Breast epithelium (tissue), 4 donors: Measurements from ENCODE around the gene PDCL2. TPM values are rescaled to one million over a fixed set of nuclear protein-coding genes. Genes with fewer than 3 reads are reported as not detected.
A peak's percentile ranks its signal among the peaks of the same experiment; 100 is the strongest.

ENCODE experiments used
- DNase-seq, 2 donors: peaks; one replicate each; pipeline ENCODE4 v3.0.0-alpha.2; 2019; ENCODE audit warnings: low spot score in 2 of 2
- H3K27ac ChIP-seq, 2 donors: fragments of 200-600 bp; sonication (generic) in 1 of 2; one replicate each; pipeline ENCODE4 v1.5.1; 2016 to 2019; ENCODE audit warnings: mild to moderate bottlenecking in 1 of 2
- H3K27me3 ChIP-seq, 2 donors: fragments of 200-600 bp; sonication (generic) in 1 of 2; one replicate each; pipeline versions ENCODE4 v1.5.1 to v1.6.0; 2017 to 2019; ENCODE audit warnings: control low read depth in 1 of 2, mild to moderate bottlenecking in 1 of 2
- H3K36me3 ChIP-seq: fragments of 200-600 bp; one replicate; pipeline ENCODE4 v1.5.1; 2019
- H3K4me1 ChIP-seq, 2 donors: fragments of 200-600 bp; sonication (generic); one replicate each; pipeline ENCODE4 v1.5.1; 2016 to 2019; ENCODE audit warnings: control low read depth in 1 of 2
- H3K4me3 ChIP-seq, 3 donors: fragments of 200-600 bp; sonication (generic); 1 replicate in 2 of 3; 2 replicates in 1 of 3; pipeline ENCODE4 v1.5.1; 2016 to 2019; ENCODE audit warnings: mild to moderate bottlenecking in 3 of 3, moderate library complexity in 2 of 3
- H3K9me3 ChIP-seq, 2 donors: fragments of 200-600 bp; sonication (generic) in 1 of 2; one replicate each; pipeline ENCODE4 v1.5.1; 2016 to 2019; ENCODE audit warnings: control low read depth in 1 of 2
- CTCF ChIP-seq, 3 donors: fragments of 450-650 bp; IDR thresholded peaks; one replicate each; pipeline ENCODE4 v1.5.1; 2016 to 2017; ENCODE audit warnings: antibody characterized with exemption in 3 of 3, mild to moderate bottlenecking in 3 of 3, moderate library complexity in 3 of 3
- POLR2A ChIP-seq: fragments of 450-650 bp; IDR thresholded peaks from one replicate; pipeline ENCODE4 v1.6.1; 2016; ENCODE audit warnings: antibody characterized with exemption, mild to moderate bottlenecking, moderate library complexity
- POLR2AphosphoS5 ChIP-seq, 3 donors: sonication (generic); formaldehyde crosslinking; IDR thresholded peaks; one replicate each; pipeline ENCODE4 v1.6.1; 2017; ENCODE audit warnings: antibody characterized with exemption in 3 of 3
- intact Hi-C: fragments of 100-400 bp; cut with DNase I; formaldehyde crosslinking; loops from one replicate; pipeline ENCODE4 v1.15.1; 2023; ENCODE audit warnings: low total_unique reads
- total RNA-seq, 3 donors: library from RNA; depleted of rRNA; stranded (reverse); fragments of >200 nt; gene quantifications; one replicate each; pipeline ENCODE4 v1.1.0, GENCODE V29; 2016

The PDCL2 gene
- total RNA-seq, result not detected

GRCh38 chr4:55592014-55592413 is at the start of gene PDCL2:
TSS of gene PDCL2 (minus strand) at chr4:55592245. CDS start at chr4:55592109, 136 bp downstream.
- no peak for TF ChIP-seq POLR2A
- no peak for TF ChIP-seq CTCF (IDR thresholded peaks at IDR 0.05)
- no peak for TF ChIP-seq POLR2AphosphoS5 (IDR thresholded peaks at IDR 0.05)
- Histone ChIP-seq H3K9me3 (peaks cover 4 to 10% of the 10 kb centered on the region in 2 donors), H3K27ac (no peak within 1 kb of the TSS), H3K4me3 (no peak within 1 kb of the TSS), H3K4me1 (no peaks in the 10 kb centered on the region), H3K27me3 (no peaks in the 10 kb centered on the region), H3K36me3 (no peaks in the 10 kb centered on the region)
- intact Hi-C loops, result no loop called here
- no peak for DNase-seq

GRCh38 chr4:55637272-55637820 is 45.3 kb upstream of the PDCL2 start:
- Histone ChIP-seq H3K27me3 (peaks cover 0 to 36% of the 10 kb centered on the region in 2 donors), H3K4me3 (no peak overlapping the region), H3K36me3 (no peaks in the 10 kb centered on the region), H3K27ac (no peak overlapping the region), H3K9me3 (no peaks in the 10 kb centered on the region), H3K4me1 (peaks cover 0 to 8% of the 10 kb centered on the region in 2 donors)
- no peak for TF ChIP-seq POLR2A
- no peak for TF ChIP-seq POLR2AphosphoS5 (IDR thresholded peaks at IDR 0.05)
- TF ChIP-seq CTCF (IDR thresholded peaks at IDR 0.05), result no peak
- DNase-seq, result no peak
- intact Hi-C loops, result loop anchor here (5.0 kb wide), 1 partner anchor 195 kb away; no protein-coding TSS in a partner anchor

- no peaks in the 10 kb centered on the region for H3K9me3 ChIP-seq
- TF ChIP-seq POLR2A (no peak), POLR2AphosphoS5 (IDR thresholded peaks at IDR 0.05) (no peak), CTCF (IDR thresholded peaks at IDR 0.05) (no peak)
- H3K4me3 ChIP-seq, result peak overlapping the region in 2 of 3 donors; percentile 49 to 59
- no peaks in the 10 kb centered on the region for H3K36me3 ChIP-seq
- peaks cover 0 to 36% of the 10 kb centered on the region in 2 donors for H3K27me3 ChIP-seq
- no peak for DNase-seq
- H3K4me1 ChIP-seq, result peaks cover 0 to 8% of the 10 kb centered on the region in 2 donors
- H3K27ac ChIP-seq, result no peak overlapping the region
- intact Hi-C loops, result loop anchor here (5.0 kb wide), 1 partner anchor 194 kb away; no protein-coding TSS in a partner anchor
These were observed 44.6 kb upstream of the PDCL2 start for GRCh38 chr4:55636656-55636999.

- no peaks in the 10 kb centered on the region for H3K9me3 ChIP-seq
- H3K27ac ChIP-seq, result no peak within 1 kb of the TSS
- H3K27me3 ChIP-seq, result peaks cover 0 to 36% of the 10 kb centered on the region in 2 donors
- no peaks in the 10 kb centered on the region for H3K36me3 ChIP-seq
- peaks cover 0 to 8% of the 10 kb centered on the region in 2 donors for H3K4me1 ChIP-seq
- TF ChIP-seq CTCF (IDR thresholded peaks at IDR 0.05) (no peak), POLR2A (no peak), POLR2AphosphoS5 (IDR thresholded peaks at IDR 0.05) (no peak)
- H3K4me3 ChIP-seq, result peak within 1 kb of the TSS; percentile 27 to 59 (median 49)
- no peak for DNase-seq
- intact Hi-C loops, result loop anchor here (5.0 kb wide), 1 partner anchor 194 kb away; no protein-coding TSS in a partner anchor
These were observed 44.0 kb upstream of the PDCL2 start, which contains the start of gene NMU for GRCh38 chr4:55635741-55636655. TSS of gene NMU (minus strand) at chr4:55636298. CDS start at chr4:55636192, 106 bp downstream.
